NCI-H526 treated with DMSO at 0.1 percent for 48 hours (cell line): Measurements from ENCODE around the gene SLC4A5.
"Not testable (repeated sequence)": the region's sequence is repeated elsewhere in the genome, so short reads cannot be mapped to it uniquely, and the experiment has no call there.

ENCODE experiments used
- DNase-seq: peaks from one replicate; lab custom pipeline; 2025; lab: John Stamatoyannopoulos, UW

Gene SLC4A5

DNA sequence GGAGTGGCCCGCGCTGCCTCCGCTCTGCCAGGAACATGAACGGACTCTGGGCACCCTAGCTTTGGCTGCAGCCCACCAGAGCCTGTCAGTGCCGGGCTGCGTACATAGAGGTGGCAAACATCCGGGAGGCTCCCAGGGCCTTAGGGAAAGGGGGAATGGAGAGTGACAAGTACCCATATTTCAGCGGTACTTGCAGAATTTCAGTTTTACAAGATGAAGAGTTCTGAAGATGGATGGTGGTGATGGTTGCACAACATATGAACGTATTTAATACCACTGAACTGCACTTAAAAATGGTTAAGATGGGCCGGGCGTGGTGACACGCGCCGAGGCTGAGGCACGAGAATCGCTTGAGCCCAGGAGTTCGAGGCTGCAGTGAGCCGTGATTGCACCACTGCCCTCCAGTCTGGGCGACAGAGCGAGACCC lies 143.9 kb downstream of the SLC4A5 start:
- no peak for DNase-seq

DNA sequence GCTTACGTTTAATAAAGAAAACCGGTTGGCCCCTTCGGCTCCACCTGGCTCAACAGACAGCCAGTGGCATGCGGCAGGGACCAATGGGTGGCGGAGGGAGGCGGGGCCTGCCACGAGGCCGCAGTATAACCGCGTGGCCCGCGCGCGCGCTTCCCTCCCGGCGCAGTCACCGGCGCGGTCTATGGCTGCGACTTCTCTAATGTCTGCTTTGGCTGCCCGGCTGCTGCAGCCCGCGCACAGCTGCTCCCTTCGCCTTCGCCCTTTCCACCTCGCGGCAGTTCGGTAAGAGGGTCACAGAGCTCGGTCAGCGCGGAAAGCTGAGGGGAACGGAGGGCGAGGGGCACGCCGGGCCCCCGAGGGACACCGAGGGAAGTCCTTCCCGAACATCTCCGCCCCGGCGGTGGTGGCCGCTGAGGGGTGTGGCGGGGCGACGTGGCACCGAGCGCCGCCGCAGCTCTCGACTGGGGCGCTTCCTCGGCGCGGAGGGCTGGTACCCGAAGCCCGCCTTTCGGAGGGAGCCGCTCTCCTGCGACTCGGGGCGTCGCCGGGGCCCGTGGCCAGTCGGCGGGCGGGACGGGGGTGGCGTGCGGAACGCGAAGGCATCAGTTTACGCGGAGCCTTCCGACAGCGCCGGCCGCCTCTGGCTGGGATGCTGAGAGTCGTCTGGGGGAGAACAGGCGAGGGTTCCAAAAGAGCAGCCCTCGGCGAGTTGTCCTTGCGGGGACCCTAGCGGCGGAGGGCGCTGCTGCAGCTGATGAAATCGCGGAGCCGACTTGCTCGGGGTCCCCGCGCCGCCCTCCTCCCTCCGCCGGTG lies 144.5 kb downstream of the SLC4A5 start, which contains the start of gene MTHFD2:
MTHFD2 (plus strand) TSS at position 155 of the 814 bp plus-strand sequence; CDS start at position 182, 27 bp downstream.
- peak; percentile 95 for DNase-seq

DNA sequence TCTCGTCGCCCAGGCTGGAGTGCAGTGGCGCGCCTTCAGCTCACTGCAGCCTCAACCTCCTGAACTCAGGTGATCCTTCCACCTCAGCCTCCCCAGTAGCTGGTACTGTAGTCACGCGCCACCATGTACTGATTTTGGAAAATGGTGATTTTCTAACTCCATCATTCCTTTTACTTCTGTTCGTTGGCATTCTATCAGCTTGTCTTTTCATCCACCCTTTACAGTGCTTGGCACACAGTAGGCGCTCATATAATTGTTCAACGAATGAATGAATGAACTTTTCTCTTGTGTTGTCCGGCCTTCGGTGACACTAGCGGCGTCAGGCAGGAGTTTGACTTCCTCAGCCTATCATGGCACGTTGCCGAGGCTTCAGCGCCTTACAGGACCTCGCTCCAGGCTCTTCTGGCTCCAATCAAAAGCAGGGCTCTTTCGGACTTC lies 145.2 kb downstream of the SLC4A5 start:
- no peak for DNase-seq

DNA sequence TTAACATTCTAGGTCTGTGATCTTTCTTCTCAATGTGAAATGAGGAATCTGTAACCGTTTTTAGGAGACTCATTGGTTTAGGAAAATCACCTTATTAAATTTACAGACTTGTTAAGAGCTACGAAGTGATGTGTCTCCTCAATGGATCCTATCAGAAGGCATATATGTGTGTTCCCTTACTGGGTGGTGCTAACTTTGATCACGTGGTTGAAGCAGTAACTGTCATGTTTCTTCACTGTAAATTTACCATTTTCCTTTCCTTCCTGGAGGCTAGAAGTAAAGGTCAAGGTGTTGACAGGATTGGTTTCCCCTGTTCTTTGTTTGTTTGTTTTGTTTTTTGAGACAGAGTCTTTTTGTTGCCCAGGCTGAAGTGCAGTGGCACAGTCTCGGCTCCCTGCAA lies 146.2 kb downstream of the SLC4A5 start:
- no peak for DNase-seq

DNA sequence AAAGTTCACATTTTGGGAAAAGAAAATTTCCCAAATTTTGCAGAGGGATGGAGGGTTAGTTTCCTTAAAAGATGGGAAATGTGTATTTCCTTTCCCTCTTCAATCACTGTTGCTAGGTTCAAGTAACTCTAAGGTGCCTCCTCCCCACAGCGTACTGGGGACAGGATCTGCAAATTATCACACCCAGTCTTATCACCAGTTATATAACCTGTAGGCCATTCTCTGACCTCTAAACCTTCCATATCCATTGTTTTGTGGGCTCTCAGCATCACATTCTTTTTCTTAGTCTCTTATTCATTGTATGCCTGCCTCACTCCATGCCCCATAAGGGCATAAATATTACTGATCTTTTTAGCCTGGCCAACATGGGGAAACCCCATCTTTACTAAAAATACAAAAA lies 148.4 kb downstream of the SLC4A5 start:
- no peak for DNase-seq

DNA sequence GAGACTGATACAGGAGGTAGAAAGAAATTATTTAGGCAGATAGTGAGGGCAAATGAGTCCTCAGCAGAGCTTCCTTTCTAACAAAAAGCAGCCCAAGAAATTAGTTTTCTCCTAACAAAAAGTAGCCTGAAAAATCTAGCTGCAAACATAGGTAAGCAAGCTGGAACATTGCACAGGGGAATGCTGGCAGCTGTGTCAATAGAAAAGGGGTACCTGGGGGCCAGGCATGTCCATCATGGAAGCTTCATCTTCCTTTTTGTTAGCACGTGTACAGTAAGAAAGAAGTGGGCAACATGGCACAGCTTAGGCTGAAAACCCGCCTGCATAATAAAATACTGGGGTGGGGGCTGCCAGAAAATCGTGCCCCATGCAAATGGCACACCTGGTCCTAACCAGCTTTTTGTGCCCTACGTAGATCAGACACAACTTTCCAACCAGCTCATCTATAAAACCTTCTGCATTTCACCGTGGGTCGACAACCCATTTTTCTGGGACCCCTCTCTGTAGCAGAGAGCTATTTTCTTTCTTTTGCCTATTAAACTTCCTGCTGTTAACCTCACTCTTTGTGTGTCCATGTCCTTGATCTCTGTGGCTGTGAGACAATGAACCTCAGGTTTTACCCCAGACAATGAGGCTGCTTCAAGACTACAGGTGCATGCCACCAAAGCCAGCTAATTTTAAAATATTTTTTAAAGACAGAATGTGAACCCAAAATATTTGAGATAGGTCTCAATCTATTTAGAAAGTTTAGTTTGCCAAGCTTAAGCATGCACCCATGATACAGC lies 151.4 kb downstream of the SLC4A5 start:
- no peak for DNase-seq

DNA sequence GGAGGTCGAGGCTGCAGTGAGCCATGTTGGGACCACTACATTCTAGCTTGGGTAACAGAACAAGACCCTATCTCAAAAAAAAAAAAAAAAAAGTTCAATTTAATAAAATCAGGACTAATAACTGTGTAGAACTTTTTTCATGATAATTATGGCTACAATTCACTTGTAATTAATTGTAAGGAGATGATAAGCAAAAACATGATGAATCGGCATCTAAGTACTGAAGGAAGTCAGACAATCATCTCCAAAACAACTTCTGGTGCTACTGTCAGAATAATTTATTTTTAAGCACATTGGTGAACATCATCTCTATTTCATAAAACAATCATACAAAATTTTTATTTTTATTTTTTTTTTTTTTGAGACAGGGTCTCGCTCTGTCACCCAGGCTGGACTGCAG lies 154.5 kb downstream of the SLC4A5 start:
- no peak for DNase-seq

DNA sequence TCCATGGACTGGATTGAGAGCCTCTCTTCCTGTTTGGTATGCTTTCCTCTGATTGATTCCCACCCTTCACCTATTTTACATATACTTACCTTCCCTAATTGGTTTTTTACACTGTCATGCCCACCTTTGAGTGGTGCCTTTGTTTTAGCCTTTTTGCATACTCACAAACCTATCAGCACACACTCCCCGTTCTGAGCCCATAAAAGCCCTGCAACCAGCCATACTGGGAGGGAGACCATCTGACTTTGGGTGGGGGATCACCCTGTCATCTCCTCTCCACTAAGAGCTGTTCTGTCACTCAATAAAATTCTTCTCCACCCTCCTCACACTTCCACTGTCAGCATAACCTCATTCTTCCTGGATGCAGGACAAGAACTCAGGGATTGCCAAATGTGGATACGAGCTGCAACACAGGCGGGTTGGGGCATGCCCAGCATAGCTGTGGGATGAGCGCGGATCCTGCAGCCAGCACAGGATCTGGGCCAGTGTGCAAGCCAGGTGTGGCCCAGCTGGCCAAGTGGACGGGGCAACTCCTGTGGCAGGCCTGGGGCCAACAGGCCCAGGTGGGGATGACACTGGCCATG lies 155.1 kb downstream of the SLC4A5 start:
- peak; percentile 80 for DNase-seq

DNA sequence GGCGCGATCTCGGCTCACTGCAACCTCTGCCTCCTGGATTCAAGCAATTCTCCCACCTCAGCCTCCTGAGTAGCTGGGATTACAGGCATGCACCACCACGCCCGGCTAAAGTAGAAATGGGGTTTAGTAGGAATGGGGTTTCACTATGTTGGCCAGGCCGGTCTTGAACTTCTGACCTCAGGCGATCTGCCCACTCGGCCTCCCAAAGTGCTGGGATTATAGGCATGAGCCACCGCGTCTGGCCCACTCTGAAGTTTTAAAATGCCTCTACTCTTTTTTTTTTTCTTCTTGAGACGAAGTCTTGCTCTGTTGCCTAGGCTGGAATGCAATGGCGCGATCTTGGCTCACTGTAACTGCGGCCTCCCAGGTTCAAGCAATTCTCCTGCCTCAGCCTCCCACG lies 156.5 kb downstream of the SLC4A5 start:
- DNase-seq = not testable (repeated sequence)

DNA sequence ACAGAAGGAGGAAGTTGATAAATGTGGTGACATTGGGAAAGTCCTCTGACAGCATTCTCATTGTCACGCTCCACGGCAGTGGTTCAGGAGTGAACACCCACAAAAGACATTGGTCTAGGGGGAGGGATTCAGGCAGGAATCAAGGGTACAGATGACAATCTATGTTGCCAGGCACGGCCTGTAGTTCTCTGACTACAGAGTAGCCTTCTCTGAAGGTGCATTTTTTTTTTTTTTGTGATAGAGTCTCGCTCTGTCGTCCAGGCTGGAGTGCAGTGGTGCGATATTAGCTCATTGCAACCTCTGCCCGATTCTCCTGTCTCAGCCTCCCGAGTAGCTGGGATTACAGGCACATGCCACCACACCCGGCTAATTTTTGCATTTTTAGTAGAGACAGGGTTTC lies 157.2 kb downstream of the SLC4A5 start:
- DNase-seq = no peak

DNA sequence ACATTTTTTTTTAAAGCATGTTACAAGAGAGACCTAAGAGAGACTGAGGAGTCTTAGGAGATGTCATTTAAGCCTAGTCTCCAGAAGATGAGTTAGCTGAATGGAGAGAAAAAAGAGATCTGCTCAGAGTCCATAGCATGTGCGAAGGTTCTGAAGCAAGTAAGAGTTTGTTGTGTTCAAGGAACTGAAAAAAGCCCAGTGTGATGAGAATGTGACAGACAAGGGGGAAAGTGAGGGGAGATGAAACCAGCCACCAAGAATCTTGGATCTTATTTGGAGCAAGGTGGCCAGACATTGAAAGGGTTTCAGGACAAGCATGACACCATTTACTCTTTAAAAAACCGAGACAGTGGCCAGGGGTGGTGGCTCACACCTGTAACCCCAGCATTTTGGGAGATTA lies 159.3 kb downstream of the SLC4A5 start:
- no peak for DNase-seq

DNA sequence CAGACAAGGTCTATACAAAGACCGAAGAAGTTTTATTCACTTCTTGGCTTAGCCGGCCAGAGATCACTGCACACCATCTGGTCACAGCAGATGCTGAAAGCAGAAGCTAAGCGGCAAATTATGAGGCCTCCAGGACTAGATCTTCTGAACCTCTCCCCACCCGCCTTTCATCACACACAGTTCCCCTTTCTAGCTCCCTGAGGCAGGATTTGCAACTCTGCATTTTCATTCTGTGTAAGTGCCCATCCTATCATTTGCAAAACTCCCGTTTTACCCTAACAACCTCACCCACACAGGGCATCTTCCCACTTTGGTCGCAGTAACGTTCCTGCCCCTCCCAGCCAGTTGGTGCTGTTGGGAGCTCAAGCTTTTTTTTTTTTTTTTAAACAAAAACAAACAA lies 161.5 kb downstream of the SLC4A5 start:
- DNase-seq = no peak

DNA sequence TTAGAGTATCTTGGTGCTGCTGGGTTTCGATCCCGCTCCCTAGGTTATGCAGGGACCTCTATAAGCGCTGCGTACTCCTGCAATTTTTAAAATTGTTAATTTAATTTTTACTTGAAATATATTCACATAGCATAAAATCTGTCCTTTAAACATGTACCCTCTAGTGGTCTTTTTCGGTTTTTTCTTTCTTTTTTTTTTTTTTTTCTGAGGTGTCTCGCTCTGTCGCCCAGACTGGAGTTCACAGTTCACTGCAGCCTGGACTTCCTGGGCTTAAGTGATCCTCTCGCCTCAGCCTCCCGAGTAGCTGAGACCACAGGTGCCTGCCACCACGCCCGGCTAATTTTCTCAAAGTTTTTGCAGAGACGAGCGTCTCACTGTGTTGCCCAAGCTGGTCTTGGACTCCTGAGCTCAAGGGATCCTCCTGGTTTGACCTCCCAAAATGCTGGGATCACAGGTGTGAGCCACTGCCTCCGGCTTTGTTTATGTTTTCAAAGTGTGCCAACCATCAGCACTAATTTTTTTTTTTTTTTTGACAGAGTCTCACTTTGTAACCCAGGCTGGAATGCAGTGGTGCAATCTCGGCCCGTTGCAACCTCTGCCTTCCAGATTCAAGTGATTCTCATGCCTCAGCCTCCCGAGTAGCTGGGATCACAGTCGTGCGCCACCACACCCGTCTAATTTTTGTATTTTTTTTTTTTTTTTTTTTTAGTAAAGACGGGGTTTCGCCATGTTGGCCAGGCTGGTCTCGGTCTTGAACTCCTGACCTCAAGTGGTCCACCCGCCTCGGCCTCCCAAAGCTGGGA lies 164.0 kb downstream of the SLC4A5 start:
- DNase-seq = no peak

DNA sequence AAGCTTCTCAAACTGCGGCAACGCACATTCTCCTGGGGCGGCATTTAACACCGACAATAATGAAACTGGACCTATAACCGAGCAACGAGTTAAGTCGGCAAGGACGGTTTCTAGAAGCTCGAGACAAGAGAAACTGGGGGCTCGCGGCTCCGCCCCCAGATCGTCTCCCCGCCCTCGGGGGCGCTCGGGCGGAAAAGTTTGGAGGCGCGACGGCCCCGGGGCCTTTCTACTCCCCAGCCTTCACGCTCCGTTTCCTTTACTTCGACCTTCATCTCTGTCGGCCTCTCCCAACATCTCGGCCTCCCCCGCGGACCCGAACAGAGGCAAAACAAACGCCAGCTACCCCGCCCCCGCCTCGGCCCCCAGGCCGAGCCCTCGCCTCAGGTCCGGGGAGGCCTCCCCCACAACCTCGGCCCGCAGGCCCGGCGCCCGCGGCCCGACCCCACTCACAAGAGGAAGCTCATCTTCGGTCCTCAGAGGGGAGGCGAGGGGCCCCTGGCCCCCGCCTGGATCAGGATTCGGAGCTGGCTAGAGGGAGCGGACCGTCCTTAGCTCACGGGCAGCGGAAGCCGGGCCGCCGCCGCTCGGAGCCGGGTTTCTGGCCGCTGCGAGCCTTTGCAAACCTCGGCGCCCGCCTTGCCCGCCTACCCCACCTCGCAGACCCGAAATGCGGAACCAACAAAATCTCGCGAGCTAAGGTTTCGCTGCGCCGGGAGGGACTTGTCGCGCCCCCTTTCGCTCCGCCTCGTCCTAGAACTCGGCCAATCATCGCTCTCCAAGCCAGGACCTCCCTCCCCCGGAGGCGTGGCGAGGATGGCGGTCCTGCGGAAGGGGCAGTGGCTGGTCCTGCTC lies 164.8 kb downstream of the SLC4A5 start, which contains the start of gene MOB1A:
MOB1A (minus strand) TSS at position 669 of the 852 bp plus-strand sequence; CDS start at position 464, 205 bp downstream.
- DNase-seq = peak; percentile 96

DNA sequence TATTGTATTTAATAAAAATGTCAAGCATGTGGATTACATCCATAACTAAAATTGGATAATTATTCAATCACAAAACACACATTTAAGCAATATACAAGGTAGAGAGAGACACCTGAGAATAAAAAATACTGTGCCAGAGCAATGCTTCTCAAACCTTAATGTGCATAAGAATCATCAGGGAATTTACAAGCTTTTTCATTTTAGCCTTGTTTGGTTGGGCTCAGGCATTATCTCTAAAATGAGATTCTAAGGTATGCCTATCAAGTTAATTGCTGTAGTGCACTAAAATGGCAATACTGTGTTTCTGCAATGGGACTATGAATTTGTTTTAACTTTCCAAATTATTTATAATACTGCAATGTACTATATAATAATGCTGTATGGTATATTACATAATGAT lies 165.5 kb downstream of the SLC4A5 start:
- no peak for DNase-seq

DNA sequence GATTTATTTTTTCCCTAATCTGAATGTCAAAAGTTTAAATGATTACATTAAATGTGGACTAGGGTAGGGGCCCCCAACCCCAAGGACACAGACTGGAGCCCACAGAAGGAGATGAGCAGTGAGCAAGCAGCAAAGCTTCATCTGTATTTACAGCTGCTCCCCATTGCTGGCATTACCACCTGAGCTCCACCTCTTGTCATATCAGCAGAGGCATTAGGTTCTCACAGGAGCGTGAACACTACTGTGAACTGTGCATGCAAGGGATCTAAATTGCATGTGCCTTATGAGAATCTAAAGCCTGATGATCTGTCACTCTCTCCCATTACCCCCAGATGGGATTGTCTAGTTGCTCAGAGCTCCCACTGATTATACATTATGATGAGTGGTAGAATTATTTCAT lies 168.3 kb downstream of the SLC4A5 start:
- no peak for DNase-seq

DNA sequence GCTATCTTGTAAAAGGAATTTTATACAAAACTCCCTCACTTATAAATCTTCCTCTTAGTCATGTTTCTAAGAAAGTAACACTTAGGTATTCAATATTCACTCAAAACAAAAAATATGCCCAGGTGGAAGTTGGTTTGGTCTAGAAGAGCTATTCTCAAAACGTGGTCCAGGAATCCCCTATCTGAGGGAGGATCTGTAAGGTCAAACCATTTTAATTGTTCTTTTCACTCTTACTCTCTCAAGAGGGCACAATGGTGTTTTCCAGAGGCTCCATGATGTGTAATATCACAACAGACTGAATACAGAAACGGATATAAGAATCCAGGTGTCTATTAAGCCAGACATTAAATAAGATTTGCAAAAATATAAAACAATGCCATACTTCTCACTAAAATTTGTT lies 174.5 kb downstream of the SLC4A5 start:
- DNase-seq = no peak
